Stimulated activated naive CD8-positive, alpha-beta T cell treated with anti-CD3 and anti-CD28 coated beads, Interleukin-15, Interleukin-2, amounts not matched to agents 100 ng/mL and 50 ng/mL, for 24 hours (primary cell): Measurements from ENCODE around the gene SLC29A4.

ENCODE experiments used
- H3K27ac Mint-ChIP-seq: one replicate; pipeline ENCODE4 v1.8.0; 2021; ENCODE audit warnings: mild to moderate bottlenecking, mixed read lengths
- H3K27me3 Mint-ChIP-seq: one replicate; pipeline ENCODE4 v1.8.0; 2021; ENCODE audit warnings: mixed read lengths
- H3K36me3 Mint-ChIP-seq: one replicate; pipeline ENCODE4 v1.8.0; 2021; ENCODE audit warnings: low read depth, mixed read lengths
- H3K4me1 Mint-ChIP-seq: one replicate; pipeline ENCODE4 v1.8.0; 2021; ENCODE audit warnings: low read depth, mixed read lengths
- H3K4me3 Mint-ChIP-seq: one replicate; pipeline ENCODE4 v1.8.0; 2021; ENCODE audit warnings: mild to moderate bottlenecking, mixed read lengths
- H3K9me3 Mint-ChIP-seq: one replicate; pipeline ENCODE4 v1.8.0; 2021; ENCODE audit warnings: mixed read lengths

Gene SLC29A4

GRCh38 chr7:5345671-5346070 is 62.9 kb downstream of the SLC29A4 start:
- no peaks in the 10 kb centered on the region for H3K4me1 Mint-ChIP-seq
- peaks cover 7% of the 10 kb centered on the region for H3K9me3 Mint-ChIP-seq
- H3K4me3 Mint-ChIP-seq: no peak overlapping the region
- no peak overlapping the region for H3K27ac Mint-ChIP-seq
- H3K27me3 Mint-ChIP-seq: no peaks in the 10 kb centered on the region
- H3K36me3 Mint-ChIP-seq: peaks cover 57% of the 10 kb centered on the region

- Mint-ChIP-seq H3K4me3 (no peak overlapping the region), H3K27me3 (no peaks in the 10 kb centered on the region), H3K4me1 (no peaks in the 10 kb centered on the region), H3K9me3 (peaks cover 7% of the 10 kb centered on the region), H3K27ac (no peak overlapping the region), H3K36me3 (peaks cover 52% of the 10 kb centered on the region)
Observed at GRCh38 chr7:5348134-5349004, 65.6 kb downstream of the SLC29A4 start.

GRCh38 chr7:5349005-5349380 is 66.2 kb downstream of the SLC29A4 start:
- Mint-ChIP-seq H3K27me3 (no peaks in the 10 kb centered on the region), H3K27ac (no peak overlapping the region), H3K4me3 (no peak overlapping the region), H3K4me1 (no peaks in the 10 kb centered on the region), H3K9me3 (peaks cover 2% of the 10 kb centered on the region), H3K36me3 (peaks cover 50% of the 10 kb centered on the region)

GRCh38 chr7:5349437-5350173 is 66.9 kb downstream of the SLC29A4 start:
- Mint-ChIP-seq H3K4me1 (peaks cover 3% of the 10 kb centered on the region), H3K27me3 (no peaks in the 10 kb centered on the region), H3K9me3 (no peaks in the 10 kb centered on the region), H3K36me3 (peaks cover 49% of the 10 kb centered on the region), H3K4me3 (no peak overlapping the region), H3K27ac (no peak overlapping the region)

GRCh38 chr7:5350174-5350463 is 67.4 kb downstream of the SLC29A4 start:
- H3K4me3 Mint-ChIP-seq: no peak overlapping the region

GRCh38 chr7:5350600-5351385 is 68.0 kb downstream of the SLC29A4 start:
- H3K9me3 Mint-ChIP-seq: no peaks in the 10 kb centered on the region
- H3K36me3 Mint-ChIP-seq: peaks cover 42% of the 10 kb centered on the region
- no peak overlapping the region for H3K4me3 Mint-ChIP-seq
- peaks cover 10% of the 10 kb centered on the region for H3K4me1 Mint-ChIP-seq
- H3K27ac Mint-ChIP-seq: no peak overlapping the region
- no peaks in the 10 kb centered on the region for H3K27me3 Mint-ChIP-seq

More at GRCh38 chr7:5350174-5350463, 67.4 kb downstream of the SLC29A4 start:
- H3K27ac Mint-ChIP-seq: no peak overlapping the region
- peaks cover 8% of the 10 kb centered on the region for H3K4me1 Mint-ChIP-seq
- H3K9me3 Mint-ChIP-seq: no peaks in the 10 kb centered on the region
- H3K27me3 Mint-ChIP-seq: no peaks in the 10 kb centered on the region
- peaks cover 47% of the 10 kb centered on the region for H3K36me3 Mint-ChIP-seq

DNA sequence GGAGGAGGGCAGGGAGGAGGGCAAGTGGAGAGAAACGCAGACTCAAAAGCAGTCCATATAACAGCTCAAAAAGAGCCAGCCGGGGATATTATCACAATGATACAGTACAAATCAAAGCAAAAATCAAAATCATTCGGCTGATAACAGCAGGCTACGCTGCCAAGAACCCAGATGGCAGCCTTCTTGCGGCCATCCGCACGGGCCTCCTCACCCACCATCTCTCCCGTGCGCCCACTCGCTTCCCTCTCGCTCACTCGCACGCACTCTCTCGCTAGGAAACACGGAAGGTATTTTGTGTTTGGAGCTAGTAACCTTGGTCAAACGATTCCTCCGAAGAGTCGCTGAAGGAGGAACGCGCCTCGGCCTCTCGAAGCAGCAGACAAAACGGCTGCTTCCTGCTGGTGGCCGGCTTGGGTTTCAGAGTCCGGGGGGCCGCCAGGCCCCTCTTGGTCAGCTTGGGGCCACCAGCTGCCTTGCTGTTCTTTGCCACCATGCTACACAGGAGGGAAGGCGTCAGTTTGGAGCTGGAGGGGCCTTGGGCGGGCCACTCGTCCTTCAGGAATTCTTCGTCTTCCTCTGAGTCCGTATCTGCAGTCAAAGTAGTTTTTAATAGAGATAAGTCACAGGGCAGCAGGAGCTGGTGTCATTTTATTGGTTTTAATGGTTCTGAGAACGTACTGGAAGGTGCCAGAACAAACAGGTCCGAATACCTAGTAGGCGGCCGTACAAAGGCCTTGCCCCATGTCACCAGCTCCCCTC is 68.9 kb downstream of the SLC29A4 start:
- Mint-ChIP-seq H3K9me3 (no peaks in the 10 kb centered on the region), H3K27me3 (no peaks in the 10 kb centered on the region), H3K36me3 (peaks cover 43% of the 10 kb centered on the region), H3K4me1 (peaks cover 10% of the 10 kb centered on the region), H3K27ac (no peak overlapping the region), H3K4me3 (no peak overlapping the region)

DNA sequence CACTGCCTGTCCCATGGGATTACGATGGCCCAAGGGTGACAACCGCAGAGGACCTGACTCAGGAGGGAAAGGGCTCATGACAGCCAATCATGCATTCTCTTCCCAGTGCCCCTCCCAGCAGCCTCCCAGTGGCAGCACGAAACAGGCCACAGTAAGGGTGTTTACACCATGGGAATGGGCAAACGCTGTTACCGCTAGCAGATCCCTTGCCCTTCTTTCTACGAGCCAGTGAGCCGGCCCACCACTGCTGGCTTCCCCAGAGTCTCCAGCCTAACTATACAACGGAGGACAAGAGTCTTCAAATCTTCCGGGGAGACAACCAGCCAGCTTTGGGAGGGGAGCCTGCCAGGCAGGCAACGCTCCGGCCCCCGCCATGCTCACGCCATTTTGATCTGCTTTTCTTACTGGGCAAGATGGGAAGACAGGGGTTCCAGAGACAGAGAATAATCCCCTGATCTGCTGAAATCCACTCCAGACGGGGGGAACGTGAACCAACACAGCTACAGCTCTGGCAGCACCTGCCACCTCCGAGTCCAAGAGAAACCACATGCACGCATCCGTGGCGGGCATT is 69.8 kb downstream of the SLC29A4 start:
- Mint-ChIP-seq H3K27me3 (no peaks in the 10 kb centered on the region), H3K36me3 (peaks cover 48% of the 10 kb centered on the region), H3K9me3 (no peaks in the 10 kb centered on the region), H3K4me3 (no peak overlapping the region), H3K4me1 (peaks cover 10% of the 10 kb centered on the region), H3K27ac (no peak overlapping the region)

DNA sequence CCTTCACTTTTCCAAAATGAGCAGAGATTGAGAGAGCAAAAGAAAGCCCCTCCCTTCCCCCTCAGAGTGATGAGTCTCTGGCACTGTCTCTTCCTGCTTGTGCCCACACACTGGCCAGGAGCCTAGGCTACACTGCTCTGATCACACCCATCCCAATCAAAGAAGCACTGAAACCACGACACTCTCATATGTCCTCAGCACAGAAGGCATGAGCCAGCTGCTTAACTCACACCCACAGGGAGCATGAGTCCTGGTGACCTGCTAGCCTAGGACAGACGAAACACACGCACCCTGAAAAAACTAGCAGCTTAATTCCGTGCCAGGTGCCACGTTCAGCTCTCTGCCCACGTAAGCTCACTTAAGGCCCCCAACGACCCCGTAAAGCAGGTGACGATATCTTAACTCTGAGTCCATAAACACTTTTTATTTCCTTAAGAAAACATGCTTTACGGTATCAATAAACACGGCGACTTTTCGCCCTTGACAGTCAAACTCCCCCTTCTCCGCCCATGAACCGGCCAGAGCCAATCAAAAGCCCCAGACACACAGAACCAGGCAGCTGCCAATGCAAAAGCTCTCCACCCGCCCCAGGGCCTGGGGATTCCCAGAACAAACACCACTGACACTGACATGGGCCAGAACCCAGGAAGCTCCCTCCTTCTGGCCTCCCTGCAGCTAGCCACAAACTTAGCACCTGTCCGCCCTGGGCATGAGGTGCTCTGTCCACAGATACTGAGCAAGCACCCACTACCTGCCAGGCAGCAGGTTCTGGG is 71.9 kb downstream of the SLC29A4 start:
- Mint-ChIP-seq H3K27ac (no peak overlapping the region), H3K4me3 (no peak overlapping the region), H3K9me3 (no peaks in the 10 kb centered on the region), H3K4me1 (peaks cover 10% of the 10 kb centered on the region), H3K36me3 (peaks cover 62% of the 10 kb centered on the region), H3K27me3 (no peaks in the 10 kb centered on the region)
